Measurements from ENCODE around the gene PRPF8. TPM values are rescaled to one million over a fixed set of nuclear protein-coding genes. Genes with fewer than 3 reads are reported as not detected.

The PRPF8 gene
- polyA plus RNA-seq, 1 of the 3 experiments (the other 2 are of a cell fraction) = 149 TPM

Small RNA genes lying within 50 kb of the gene (small RNA-seq; reads per million reads assigned to genes)
- 0 reads per million in 7 experiments for gene RN7SL105P

Other genes starting within 250 kb of the PRPF8 start
- gene CRK, start 228.6 kb downstream of the PRPF8 start, polyA plus RNA-seq (2012; rRNA removed) = 50.7 and 63.5 TPM in 2 replicates
- 98.0 and 102 TPM in 2 replicates for gene MYO1C, start 192.2 kb downstream of the PRPF8 start, polyA plus RNA-seq (2012; rRNA removed)
- gene INPP5K, start 168.3 kb downstream of the PRPF8 start, polyA plus RNA-seq (2012; rRNA removed) = 26.2 and 28.6 TPM in 2 replicates
- gene PITPNA, start 122.1 kb downstream of the PRPF8 start, polyA plus RNA-seq (2012; rRNA removed) = 49.1 and 50.4 TPM in 2 replicates
- gene SLC43A2, start 56.0 kb downstream of the PRPF8 start, polyA plus RNA-seq (2012; rRNA removed) = 9.8 and 11.0 TPM in 2 replicates
- 0.39 TPM in 2 replicates for gene SCARF1, start 39.1 kb downstream of the PRPF8 start, polyA plus RNA-seq (2012; rRNA removed)
- gene RILP, start 35.0 kb downstream of the PRPF8 start, polyA plus RNA-seq (2012; rRNA removed) = 3.8 and 4.5 TPM in 2 replicates
- 1.3 and 1.9 TPM in 2 replicates for gene TLCD2, start 25.5 kb upstream of the PRPF8 start, polyA plus RNA-seq (2012; rRNA removed)
- 7.2 and 9.3 TPM in 2 replicates for gene WDR81, start 39.8 kb upstream of the PRPF8 start, polyA plus RNA-seq (2012; rRNA removed)
- gene SERPINF2, start 58.0 kb upstream of the PRPF8 start, polyA plus RNA-seq (2012; rRNA removed) = 0.16 and 0.26 TPM in 2 replicates
- 380 and 392 TPM in 2 replicates for gene SERPINF1, start 77.2 kb upstream of the PRPF8 start, polyA plus RNA-seq (2012; rRNA removed)
- 4.9 and 6.1 TPM in 2 replicates for gene SMYD4, start 145.0 kb upstream of the PRPF8 start, polyA plus RNA-seq (2012; rRNA removed)
- gene RPA1, start 145.1 kb upstream of the PRPF8 start, polyA plus RNA-seq (2012; rRNA removed) = 47.2 and 53.7 TPM in 2 replicates